SK-N-SH treated with all-trans-retinoic acid at 6 μM for 48 hours (cell line): ENCODE measurements around the gene C1orf94.
A peak's percentile ranks its signal among the peaks of the same experiment; 100 is the strongest.

Source experiments
- ATAC-seq: fragments of 200-7000 bp; cut with Tn5 transposase; 3 replicates; pipeline ENCODE4 v1.9.1; 2020; ENCODE audit warnings: mild to moderate bottlenecking, moderate library complexity
- ARNTL ChIP-seq: fragments of 450-650 bp; formaldehyde crosslinking; IDR thresholded peaks from 2 replicates; pipeline ENCODE4 v1.5.0; 2020; ENCODE audit warnings: low read depth, mild to moderate bottlenecking, moderate library complexity, borderline replicate concordance
- CSDC2 ChIP-seq: fragments of 250-450 bp; sonication (Bioruptor Pico); IDR thresholded peaks from 2 replicates; pipeline ENCODE4 v1.5.0; 2020; ENCODE audit warnings: mild to moderate bottlenecking, moderate library complexity
- GLIS3 ChIP-seq: fragments of 250-450 bp; sonication (Bioruptor Pico); IDR thresholded peaks from 2 replicates; pipeline ENCODE4 v1.5.0; 2020; ENCODE audit warnings: mild to moderate bottlenecking, moderate library complexity
- ISL1 ChIP-seq: fragments of 250-450 bp; sonication (Bioruptor Pico); IDR thresholded peaks from 2 replicates; pipeline ENCODE4 v2.1.2; 2022; ENCODE audit warnings: mild to moderate bottlenecking, moderate library complexity
- OSR1 ChIP-seq: fragments of 250-450 bp; sonication (Bioruptor Pico); IDR thresholded peaks from 2 replicates; pipeline ENCODE4 v1.8.0; 2022; ENCODE audit warnings: moderate library complexity, mild to moderate bottlenecking, inconsistent platforms
- PATZ1 ChIP-seq: fragments of 250-450 bp; sonication (Bioruptor Pico); IDR thresholded peaks from 2 replicates; pipeline ENCODE4 v1.8.0; 2020; ENCODE audit warnings: mild to moderate bottlenecking, moderate library complexity, borderline replicate concordance
- PPARA ChIP-seq: fragments of 250-450 bp; sonication (Bioruptor Pico); IDR thresholded peaks from 2 replicates; pipeline ENCODE4 v1.5.0; 2020; ENCODE audit warnings: mild to moderate bottlenecking, borderline replicate concordance
- RARB ChIP-seq: fragments of 250-450 bp; sonication (Bioruptor Pico); IDR thresholded peaks from 2 replicates; pipeline ENCODE4 v1.8.0; 2021; ENCODE audit warnings: mild to moderate bottlenecking, moderate library complexity
- SNAI2 ChIP-seq: fragments of 250-450 bp; sonication (Bioruptor Pico); IDR thresholded peaks from 2 replicates; pipeline ENCODE4 v1.5.0; 2020; ENCODE audit warnings: mild to moderate bottlenecking, moderate library complexity
- TCF4 ChIP-seq: fragments of 250-450 bp; sonication (Bioruptor Pico); IDR thresholded peaks from 2 replicates; pipeline ENCODE4 v1.8.0; 2021; ENCODE audit warnings: mild to moderate bottlenecking, moderate library complexity, borderline replicate concordance
- TOX ChIP-seq: fragments of 250-450 bp; sonication (Bioruptor Pico); IDR thresholded peaks from 2 replicates; pipeline ENCODE4 v1.8.0; 2021; ENCODE audit warnings: mild to moderate bottlenecking, moderate library complexity, borderline replicate concordance
- TSHZ2 ChIP-seq: fragments of 250-450 bp; sonication (Bioruptor Pico); IDR thresholded peaks from 2 replicates; pipeline ENCODE4 v1.5.0; 2020; ENCODE audit warnings: mild to moderate bottlenecking, moderate library complexity
- ZFP3 ChIP-seq: fragments of 250-450 bp; sonication (Bioruptor Pico); IDR thresholded peaks from 2 replicates; pipeline ENCODE4 v1.5.0; 2020; ENCODE audit warnings: mild to moderate bottlenecking, moderate library complexity
- ZFP30 ChIP-seq: fragments of 450-650 bp; formaldehyde crosslinking; IDR thresholded peaks from 2 replicates; pipeline ENCODE4 v1.5.0; 2022; ENCODE audit warnings: mild to moderate bottlenecking, moderate library complexity
- ZNF565 ChIP-seq: fragments of 450-650 bp; formaldehyde crosslinking; conservative IDR thresholded peaks from 2 replicates; pipeline ENCODE4 v1.5.0; 2020; ENCODE audit warnings: low read depth, mild to moderate bottlenecking, moderate library complexity
- ZNF8 ChIP-seq: fragments of 450-650 bp; formaldehyde crosslinking; IDR thresholded peaks from 2 replicates; pipeline ENCODE4 v1.5.0; 2020; ENCODE audit warnings: mild to moderate bottlenecking, moderate library complexity
- TF ChIP-seq, protein P1 (sequence below): fragments of 250-450 bp; sonication (Bioruptor Pico); IDR thresholded peaks from 2 replicates; pipeline ENCODE4 v1.8.0; 2021; ENCODE audit warnings: low read depth, mild to moderate bottlenecking, moderate library complexity, borderline replicate concordance
- TF ChIP-seq, protein P2 (sequence below): fragments of 250-450 bp; sonication (Bioruptor Pico); IDR thresholded peaks from 2 replicates; pipeline ENCODE4 v1.5.1; 2021; ENCODE audit warnings: mild to moderate bottlenecking, moderate library complexity

Gene C1orf94

DNA sequence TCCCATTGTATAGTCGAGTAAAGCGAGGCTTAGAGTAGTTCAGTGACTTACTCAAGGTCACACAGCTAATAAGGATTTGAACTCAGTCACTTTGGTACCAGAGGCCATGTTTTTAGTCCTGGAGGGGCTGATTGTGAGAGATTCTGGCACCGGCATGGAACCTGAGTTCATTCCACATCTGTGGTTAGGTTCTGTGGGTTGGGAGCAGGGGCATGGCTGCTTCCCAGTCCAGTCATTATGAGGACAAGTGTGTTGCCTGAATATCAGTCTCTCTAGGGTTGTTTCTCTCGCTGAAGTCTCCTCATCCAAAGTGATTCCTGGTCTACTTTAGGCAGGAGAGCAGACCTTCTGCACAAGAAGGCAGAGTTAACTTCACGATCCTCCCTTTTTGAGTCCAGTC is 90.6 kb downstream of the C1orf94 start:
- no peak for TF ChIP-seq OSR1 (CRISPR knock-in tag)
- TF ChIP-seq ZFP3 (CRISPR knock-in tag), result no peak
- TF ChIP-seq SNAI2 (CRISPR knock-in tag), result no peak
- TF ChIP-seq, protein P1, sequence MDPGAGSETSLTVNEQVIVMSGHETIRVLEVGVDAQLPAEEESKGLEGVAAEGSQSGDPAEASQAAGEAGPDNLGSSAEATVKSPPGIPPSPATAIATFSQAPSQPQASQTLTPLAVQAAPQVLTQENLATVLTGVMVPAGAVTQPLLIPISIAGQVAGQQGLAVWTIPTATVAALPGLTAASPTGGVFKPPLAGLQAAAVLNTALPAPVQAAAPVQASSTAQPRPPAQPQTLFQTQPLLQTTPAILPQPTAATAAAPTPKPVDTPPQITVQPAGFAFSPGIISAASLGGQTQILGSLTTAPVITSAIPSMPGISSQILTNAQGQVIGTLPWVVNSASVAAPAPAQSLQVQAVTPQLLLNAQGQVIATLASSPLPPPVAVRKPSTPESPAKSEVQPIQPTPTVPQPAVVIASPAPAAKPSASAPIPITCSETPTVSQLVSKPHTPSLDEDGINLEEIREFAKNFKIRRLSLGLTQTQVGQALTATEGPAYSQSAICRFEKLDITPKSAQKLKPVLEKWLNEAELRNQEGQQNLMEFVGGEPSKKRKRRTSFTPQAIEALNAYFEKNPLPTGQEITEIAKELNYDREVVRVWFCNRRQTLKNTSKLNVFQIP (CRISPR knock-in tag), result no peak
- TF ChIP-seq ISL1 (CRISPR knock-in tag), result no peak
- no peak for TF ChIP-seq CSDC2
- TF ChIP-seq ZNF8 (CRISPR knock-in tag), result no peak
- no peak for TF ChIP-seq GLIS3 (CRISPR knock-in tag)
- TF ChIP-seq TCF4 (CRISPR knock-in tag), result no peak
- no peak for TF ChIP-seq ZFP30
- TF ChIP-seq ARNTL (CRISPR knock-in tag), result no peak
- TF ChIP-seq, protein P2, sequence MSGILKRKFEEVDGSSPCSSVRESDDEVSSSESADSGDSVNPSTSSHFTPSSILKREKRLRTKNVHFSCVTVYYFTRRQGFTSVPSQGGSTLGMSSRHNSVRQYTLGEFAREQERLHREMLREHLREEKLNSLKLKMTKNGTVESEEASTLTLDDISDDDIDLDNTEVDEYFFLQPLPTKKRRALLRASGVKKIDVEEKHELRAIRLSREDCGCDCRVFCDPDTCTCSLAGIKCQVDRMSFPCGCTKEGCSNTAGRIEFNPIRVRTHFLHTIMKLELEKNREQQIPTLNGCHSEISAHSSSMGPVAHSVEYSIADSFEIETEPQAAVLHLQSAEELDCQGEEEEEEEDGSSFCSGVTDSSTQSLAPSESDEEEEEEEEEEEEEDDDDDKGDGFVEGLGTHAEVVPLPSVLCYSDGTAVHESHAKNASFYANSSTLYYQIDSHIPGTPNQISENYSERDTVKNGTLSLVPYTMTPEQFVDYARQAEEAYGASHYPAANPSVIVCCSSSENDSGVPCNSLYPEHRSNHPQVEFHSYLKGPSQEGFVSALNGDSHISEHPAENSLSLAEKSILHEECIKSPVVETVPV (CRISPR knock-in tag), result no peak
- TF ChIP-seq RARB (CRISPR knock-in tag), result no peak
- TF ChIP-seq TSHZ2 (CRISPR knock-in tag), result no peak
- no peak for TF ChIP-seq ZNF565
- no peak for TF ChIP-seq PPARA (CRISPR knock-in tag)
- TF ChIP-seq TOX (CRISPR knock-in tag), result no peak
- TF ChIP-seq, all 23 proteins: peak for 0
- ATAC-seq, result no peak

- no peak for ATAC-seq
- TF ChIP-seq ARNTL (CRISPR knock-in tag), result no peak
- 0 out of 2 replicates have a peak, but pooled peaks have one; percentile 22 for TF ChIP-seq PATZ1 (CRISPR knock-in tag)
- TF ChIP-seq, all 23 proteins: peak for 1
Measured at GRCh38 chr1:34268311-34268954, 91.7 kb downstream of the C1orf94 start.
